ENCODE data around the gene DDX5.

GRCh38 chr17:64494121-64494520, 12.0 kb downstream of the DDX5 start:
- TF ChIP-seq POLR2A (IDR thresholded peaks at IDR 0.05; ENCODE audit: low read length): no peak
- TF ChIP-seq GATA1 (IDR thresholded peaks at IDR 0.05; ENCODE audit: low read depth, low read length): no peak
